Fibroblast of skin of scalp (primary cell): Measurements from ENCODE around the gene PPM1H.
A peak's percentile ranks its signal among the peaks of the same experiment; 100 is the strongest.
"Not testable (repeated sequence)": the region's sequence is repeated elsewhere in the genome, so short reads cannot be mapped to it uniquely, and the experiment has no call there.

Experiments
- DNase-seq: peaks from one replicate; pipeline ENCODE4 v3.0.0-alpha.2; 2013

Gene PPM1H

DNA sequence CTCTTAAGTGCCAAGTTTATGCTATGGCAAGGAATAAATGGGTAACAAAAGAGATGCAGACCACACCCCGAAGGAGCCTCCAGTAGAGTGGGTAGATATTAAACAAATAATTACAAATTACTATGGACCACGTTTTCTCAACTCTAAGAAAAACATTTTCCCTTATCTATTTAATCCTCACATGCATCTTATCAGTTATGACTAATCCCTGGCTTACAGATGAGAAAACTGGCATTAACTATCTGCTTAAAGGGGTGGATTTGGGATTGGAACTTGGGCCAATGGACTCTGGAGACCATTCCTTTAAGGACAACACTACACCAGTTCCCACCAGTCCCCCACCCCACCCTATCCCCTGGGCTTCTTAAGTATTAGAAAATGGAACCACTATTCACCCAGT is 26.3 kb downstream of the PPM1H start:
- DNase-seq, result no peak

DNA sequence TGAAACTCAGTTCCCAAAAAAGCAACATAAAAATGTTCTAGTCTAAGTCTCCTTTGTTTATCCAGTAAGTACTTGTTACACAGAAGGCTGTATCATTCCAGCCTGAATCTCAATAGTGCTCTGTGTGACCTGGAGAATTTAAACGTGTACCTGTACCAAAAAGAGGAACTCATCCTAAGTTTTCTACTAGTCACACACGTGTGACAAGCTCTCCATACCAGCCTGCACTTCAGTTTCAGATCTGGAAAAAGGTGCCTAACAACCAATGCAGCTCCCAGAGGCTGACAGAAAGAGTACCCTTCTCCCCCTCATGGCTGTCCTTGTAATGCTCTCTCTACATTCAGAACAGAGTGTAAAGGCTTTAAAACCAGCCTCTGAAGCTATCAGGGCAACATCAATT is 27.4 kb downstream of the PPM1H start:
- no peak for DNase-seq

DNA sequence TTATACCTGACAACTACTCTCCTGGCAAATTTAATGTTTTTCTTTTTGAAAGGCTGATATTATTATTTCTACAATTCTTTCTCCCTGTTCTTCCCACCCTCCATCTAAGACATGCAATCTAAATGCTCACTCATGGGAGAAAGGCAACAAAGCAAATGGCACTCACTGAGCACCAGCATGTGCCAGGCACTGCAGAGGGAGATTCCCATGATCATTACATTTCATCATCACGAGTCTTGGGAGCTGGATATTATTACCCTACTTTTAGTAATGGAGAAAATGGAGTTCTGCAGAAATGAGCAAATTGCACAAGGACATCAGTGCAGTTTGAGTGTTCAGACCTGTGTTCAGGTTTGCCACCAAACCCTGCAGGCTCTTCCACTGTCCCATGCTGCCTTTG is 27.9 kb downstream of the PPM1H start:
- DNase-seq, result no peak

DNA sequence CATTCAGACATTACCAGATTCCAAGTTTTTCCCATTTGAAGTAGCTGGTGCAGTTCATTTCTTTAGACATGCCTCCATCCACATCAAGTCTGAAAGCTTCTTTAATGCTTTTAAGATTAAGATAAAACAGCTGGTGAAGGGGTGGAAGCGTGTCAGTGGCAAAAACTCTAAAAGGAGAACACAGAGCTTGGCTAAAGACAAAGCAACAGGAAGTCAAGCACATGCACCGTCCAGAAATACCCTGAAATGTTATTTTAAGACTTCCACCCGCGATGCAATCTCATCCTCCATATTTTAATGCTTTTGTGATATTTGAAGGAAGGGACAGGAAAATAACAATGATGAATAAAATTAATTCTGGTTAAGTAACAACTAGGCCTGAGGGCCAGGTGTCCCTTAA is 31.8 kb downstream of the PPM1H start:
- no peak for DNase-seq

DNA sequence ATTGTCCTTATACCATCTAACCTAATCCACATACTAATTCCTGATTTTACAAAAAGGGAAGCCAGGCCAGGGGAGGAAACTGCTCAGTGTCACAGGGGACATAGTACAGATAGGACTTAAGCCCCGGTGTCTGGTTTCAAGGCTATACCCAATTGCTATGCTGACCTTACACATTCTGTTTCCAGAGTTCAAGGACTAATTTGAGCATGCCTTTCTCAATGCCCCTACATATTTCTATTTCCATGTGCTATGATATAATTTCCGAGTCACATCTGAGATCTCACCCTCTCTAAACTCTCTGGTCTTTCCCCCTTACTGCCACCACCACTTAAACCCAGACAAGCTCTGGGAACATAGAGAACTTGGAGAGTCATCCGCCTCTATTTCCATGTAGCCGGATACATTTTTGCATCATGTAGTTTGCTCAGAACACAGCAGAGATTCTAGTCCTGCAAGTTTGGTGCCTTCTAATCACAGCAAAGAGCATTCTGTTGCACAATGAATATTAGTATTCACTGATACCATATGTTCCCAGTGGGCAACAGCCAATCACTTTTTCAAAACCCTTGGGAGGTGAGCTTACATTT is 34.2 kb downstream of the PPM1H start:
- peak; percentile 15 for DNase-seq

DNA sequence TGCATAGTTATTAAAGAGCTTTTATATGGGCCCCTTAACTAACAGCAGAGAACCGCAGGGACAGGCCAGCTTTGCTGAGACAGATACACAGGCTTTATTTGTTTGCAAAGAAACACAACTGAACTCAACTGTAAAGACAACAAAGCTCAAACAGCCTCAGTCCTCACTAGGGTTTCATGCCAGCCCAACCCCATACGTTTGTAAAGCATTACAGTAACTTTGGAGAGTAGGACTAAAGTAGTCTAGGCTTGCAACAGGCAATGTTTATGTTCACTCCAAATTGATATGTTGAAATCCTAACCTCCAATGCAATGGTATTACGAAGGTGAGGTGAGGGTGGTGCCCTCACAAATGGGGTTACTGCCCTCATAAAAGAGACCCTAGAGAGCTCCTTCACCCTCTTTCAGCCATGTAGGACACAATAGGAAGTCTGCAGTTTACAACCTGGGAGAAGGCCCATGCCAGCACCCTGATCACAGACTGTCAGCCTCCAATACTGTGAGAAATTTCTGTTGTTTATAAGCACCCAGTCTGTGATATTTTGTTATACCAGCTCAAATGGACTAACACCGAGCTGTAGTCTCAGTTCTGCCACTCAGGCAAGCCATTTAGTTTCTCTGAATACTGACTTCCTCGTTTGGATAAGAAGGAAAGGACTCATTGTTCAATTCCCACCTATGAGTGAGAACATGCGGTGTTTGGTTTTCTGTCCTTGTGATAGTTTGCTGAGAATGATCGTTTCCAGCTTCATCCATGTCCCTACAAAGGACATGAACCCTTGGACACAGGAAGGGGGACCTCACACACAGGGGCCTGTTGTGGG is 35.2 kb downstream of the PPM1H start:
- no peak for DNase-seq

DNA sequence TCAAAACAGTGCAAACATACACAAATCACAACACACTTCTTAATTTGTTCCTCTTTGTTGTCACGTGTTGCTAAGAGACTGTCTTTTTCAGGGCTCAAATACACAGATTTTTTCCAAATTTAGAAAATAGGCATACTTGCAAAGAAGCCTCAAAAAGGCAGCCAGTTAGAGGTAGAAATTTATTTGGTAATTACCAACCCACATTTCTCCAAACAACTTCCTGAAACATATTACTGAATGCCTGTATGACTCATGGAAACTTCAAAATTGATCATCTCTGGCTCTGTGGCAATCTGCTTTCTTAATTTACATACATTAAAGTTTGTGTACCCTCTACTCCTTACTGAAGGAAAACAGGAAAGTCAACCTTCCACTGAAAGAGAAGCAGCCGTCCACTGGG is 36.4 kb downstream of the PPM1H start:
- no peak for DNase-seq

DNA sequence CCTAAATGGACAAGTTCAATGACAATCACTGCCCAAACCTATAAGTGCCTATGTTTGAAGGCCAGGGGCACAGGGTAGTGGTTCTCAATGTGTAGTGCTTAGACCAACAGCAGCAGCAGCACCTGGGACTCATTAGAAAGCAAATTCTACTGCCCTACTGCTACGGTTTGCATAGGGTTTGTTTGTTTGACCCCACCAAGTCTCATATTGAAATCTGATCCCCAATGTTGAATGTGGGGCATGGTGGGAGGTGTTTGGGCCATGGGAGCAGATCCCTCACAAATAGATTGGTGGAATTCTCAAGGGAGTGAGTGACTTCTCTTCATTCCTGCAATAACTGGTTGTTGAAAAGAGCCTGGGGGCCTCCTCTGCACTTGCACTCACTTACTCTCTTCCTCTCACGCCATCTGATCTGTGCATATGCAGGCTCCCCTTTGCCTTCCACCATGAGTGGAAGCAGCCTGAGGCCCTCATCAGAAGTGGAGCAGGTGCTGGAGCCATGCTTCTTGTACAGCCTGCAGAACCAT is 39.5 kb downstream of the PPM1H start:
- peak; percentile 17 for DNase-seq

DNA sequence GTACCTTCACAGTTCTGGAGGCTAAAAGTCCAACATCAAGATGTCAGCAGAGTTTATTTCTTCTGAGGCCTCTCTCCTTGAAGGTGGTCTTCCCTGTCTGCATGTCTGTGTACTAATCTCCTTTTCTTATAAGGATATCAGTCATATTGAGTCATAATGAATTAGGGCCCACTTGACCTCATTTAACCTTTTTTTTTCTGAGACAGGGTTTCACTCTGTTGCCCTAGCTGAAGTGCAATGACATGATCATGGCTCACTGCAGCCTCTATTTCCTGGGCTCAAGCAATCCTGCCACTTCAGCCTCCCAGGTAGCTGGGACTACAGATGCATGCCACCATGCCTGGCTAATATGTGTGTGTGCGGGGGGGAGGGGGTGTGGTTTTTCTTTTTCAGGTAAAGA is 41.7 kb downstream of the PPM1H start:
- DNase-seq, result no peak

DNA sequence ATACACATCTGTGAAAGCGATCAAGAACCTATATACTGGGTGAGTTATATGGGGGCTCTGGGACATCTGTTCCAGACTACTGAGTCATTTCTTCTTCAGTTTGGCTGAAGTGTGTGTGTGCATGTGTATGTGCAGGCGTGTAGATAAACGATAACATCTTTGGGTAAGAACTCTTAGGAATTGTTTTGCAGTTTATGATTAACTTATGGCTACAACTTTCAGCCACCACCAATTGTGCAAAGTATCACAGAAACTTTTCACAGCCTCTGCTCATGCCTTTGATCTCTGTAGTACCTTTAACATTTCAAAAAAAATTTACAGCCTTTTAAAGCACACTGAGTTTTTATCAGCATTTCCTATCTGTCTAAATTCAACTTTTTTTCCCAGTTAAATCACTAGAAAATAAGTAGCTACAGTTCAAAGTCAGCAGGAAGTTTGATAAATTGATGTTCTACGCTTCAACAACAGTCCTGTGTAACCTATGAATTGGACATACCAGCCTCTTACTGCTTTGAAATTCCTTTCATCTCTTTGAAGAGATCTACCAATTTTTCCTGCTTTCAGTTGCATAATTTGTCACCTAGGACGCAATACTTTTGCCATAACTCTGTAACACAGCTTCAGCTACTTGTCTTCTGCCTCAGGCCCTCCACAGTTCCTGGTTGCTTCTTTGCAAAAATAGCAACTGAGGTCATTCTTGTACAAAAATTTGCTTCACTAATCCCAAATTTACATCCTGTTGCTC is 43.0 kb downstream of the PPM1H start:
- DNase-seq, result no peak

DNA sequence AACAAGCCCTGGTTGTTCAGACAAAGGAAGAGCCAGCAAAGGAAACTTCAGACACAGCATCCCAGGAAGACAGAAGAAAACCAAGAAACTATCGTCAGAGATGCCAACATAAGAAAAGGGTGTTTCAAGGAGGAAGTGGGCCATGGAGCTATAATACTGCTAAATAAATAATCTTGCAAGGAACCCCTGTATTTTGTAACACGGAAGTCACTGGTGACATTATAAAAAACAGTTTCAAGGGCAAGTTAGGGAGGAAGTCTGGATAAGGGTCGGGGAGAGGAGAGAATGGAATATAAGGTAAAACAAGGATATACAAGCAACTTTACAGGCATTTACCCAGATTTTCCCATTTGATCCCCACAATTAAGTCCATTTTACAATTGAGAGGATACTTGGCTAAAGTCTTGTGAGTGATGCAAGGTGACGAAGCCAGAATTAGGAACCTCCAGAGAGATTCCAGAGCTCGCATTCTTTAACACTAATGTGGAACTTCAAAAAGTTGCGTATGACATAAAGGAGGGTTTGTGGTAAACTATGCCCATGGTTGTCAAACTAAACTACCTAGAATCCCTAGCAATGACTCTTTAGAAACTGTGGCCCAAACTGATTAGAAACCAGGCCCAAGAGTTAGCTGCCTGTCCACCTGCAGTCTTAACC is 46.4 kb downstream of the PPM1H start:
- DNase-seq, result no peak

DNA sequence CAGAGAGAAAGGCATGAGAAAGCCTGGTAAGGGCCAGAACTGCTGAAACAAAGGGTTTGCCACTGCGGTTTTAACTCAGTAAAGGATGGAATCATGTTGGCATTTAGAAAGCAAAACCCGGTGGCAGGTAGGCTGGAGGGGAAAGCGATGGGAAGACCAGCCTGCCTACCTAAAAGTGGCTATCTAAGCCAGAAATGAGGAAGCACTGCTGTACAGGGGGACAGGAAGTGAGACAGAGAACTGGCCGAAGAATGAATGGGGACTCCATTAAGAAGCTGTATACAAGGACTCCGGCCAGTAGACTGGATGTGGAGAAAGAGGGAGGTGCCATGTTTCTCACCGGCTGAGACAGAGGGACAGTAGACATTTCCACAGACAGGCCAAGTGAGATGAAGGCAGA is 48.2 kb downstream of the PPM1H start:
- DNase-seq, result no peak

DNA sequence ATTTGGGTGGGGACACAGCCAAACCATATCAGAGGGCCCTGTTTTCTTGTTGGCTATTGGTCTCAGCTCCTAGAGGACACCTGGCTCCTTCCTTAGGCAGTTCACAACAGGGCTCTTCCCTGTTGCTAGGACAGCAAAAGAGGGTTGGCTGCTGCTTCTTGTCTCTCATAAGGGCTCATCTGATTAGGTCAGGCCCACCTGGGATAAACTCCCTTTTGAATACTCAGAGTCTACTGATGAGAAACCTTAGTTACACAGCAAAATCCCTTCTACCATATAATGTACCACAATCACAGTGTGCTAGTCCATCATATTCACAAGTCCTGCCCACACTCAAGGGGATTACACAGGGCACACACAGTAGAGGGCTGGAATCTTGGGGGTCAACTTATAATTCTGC is 49.7 kb downstream of the PPM1H start:
- no peak for DNase-seq

DNA sequence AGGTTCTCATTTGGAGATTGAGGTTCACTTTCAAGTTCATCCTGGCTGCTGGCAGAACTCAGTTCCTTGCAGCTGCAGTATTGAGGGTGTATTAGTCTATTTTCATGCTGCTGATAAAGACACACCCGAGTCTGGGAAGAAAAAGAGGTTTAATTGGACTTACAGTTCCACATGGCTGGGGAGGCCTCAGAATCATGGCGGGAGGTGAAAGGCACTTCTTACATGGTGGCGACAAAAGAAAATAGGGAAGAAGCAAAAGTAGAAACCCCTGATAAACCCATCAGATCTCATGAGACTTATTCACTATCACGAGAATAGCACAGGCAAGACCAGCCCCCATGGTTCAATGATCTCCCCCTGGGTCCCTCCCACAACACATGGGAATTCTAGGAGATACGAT is 50.1 kb downstream of the PPM1H start:
- DNase-seq, result not testable (repeated sequence)

DNA sequence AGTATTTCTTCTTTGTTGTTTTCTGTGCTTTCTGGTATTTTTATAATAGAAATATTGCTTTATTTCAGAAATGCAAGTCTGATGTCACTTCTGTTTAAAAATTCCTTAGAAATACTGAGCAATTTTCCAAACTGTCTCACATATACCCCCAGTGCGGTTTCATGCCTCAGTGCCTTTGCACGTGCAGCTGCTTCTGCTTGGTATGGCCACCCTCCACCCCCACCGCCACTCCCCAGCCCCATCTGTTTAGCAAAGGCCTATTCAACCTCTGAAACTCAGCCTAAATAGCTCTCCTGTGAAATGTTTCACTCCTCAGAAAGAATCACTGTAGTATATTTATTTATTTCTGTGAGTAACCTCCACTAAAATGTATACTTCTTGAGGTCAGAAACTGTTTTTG is 52.3 kb downstream of the PPM1H start:
- DNase-seq, result no peak

DNA sequence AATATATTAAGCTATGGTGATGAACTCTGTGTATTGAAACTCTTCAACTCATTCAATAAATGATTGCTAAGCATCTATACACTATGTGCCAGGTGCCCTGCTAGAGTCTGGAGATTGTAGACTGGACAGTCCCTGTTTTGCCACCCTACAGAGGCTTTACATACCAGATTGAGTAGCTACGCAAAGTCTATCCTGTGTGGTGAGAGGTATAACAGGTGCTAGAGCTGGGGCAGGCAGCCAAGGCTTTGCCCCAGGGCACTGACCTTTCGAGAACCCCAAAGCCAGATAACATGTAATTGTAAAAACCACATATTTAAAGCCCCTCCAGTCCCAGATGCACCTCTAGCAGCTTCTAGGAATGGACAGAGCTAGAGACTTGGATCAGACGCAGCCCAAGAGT is 52.8 kb downstream of the PPM1H start:
- no peak for DNase-seq

DNA sequence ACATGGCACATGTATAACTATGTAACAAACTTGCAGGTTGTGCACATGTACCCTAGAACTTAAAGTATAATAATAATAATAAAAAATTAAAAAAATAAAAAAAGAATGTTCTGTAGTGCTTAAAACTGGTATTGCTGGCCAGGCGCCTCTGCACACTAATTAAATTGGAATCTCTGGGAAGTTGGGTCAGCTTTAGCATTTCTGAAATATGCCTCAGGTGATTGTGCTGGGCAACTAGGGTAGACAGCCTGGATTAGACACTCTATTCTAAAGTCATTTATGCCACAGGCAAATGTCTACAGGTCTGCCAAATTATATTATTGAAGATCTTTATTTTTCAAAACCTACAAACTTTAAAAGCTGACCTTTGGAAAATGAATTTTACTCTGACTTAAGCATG is 55.3 kb downstream of the PPM1H start:
- DNase-seq, result no peak

DNA sequence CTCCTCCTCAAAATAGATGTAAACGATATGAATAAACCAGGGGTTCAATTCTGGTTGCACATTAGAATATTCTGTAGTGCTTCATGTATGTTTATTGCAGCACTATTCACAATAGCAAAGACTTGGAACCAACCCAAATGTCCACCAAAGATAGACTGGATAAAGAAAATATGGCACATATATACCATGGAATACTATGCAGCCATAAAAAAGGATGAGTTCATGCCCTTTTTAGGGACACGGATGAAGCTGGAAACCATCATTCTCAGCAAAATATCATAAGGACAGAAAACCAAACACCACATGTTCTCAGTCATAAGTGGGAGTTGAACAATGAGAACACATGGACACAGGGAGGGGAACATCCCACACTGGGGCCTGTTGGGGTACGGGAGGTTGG is 55.7 kb downstream of the PPM1H start:
- DNase-seq, result not testable (repeated sequence)

DNA sequence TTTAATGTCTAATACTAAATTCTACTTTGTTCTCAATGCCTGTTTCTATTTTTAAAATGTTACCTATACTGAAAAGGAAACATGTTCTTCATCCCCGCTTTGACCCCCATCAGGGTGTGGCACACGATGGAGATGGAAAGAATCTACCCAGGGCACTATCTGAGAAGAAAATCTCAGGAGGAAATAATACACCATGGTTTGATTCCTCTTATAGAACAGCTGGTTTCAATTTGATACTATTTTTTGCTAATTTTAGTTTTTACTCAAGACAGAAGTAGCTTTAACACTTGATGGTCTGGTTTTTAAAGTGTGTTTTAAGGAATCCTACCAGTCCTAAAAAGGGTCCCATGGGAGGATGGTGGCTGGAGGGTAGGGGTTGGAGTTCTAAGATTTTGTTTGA is 56.7 kb downstream of the PPM1H start:
- no peak for DNase-seq

DNA sequence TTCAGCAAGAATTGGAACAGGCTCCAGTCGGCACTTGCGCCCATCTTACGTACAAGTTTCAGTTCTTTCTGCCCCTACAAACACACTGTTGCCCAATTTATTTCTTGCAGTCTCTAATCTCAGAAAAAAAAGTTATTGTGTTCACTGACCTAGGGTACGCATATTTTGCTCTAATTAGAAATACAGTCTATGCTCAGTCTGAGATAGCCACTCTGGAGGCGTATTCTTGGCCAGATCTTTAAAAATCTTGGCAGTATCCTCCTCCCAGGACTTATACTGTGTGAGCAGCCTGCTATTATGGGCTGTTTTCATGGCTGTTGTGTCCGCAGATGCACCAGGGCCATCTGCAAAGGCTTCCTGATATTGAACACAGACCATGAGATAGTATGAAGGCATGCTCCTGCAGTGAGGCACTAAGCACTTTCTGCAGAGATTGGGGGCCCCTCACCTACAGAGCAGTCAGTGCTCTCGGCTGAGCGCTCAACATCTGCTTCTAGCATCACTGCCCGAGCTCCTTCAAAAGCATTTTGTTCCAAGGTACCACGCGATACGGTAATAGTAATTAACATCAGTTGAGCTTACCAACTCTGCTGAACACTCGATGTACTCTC is 57.9 kb downstream of the PPM1H start:
- no peak for DNase-seq

DNA sequence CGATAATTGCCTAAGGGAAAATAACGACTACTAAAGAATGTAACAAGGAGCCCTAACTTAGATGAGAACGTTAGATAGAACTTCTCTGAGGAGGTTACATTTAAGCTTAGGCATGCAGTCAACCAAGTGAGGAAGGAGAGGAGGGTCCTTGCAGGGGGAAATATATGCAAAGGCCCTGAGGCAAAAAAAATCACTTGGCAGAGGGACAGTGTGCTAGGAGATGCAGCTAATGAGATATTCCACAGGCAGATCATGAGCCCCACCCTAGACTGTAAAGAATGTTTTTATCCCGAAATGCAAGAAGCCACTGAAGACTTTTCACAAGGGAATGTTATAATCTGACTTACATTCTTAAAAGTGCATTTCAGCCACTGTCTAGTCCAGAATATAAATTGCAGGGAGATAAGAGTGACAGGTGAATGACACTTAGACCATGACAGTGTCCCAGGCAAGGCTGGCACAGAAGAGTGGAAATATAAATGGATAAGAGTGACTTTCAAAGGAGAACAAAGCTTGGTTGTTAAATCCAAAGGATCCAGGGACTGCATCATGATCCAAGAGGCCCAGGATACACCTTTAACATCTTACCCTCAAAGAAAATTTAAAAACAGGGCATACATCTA is 61.0 kb downstream of the PPM1H start:
- no peak for DNase-seq
